HepG2 (cell line): Measurements from ENCODE around the gene TMEM97. TPM values are rescaled to one million over a fixed set of nuclear protein-coding genes. Genes with fewer than 3 reads are reported as not detected.

Source experiments
- AHDC1 ChIP-seq: sonication (generic); formaldehyde crosslinking; IDR thresholded peaks from 2 replicates; pipeline ENCODE4 v1.5.1; 2020; ENCODE audit warnings: mild to moderate bottlenecking, missing genetic modification reagents, borderline replicate concordance
- ARID4A ChIP-seq: sonication (generic); formaldehyde crosslinking; IDR thresholded peaks from 2 replicates; pipeline ENCODE4 v1.5.0; 2020; ENCODE audit warnings: mild to moderate bottlenecking, missing genetic modification reagents, borderline replicate concordance
- EEA1 ChIP-seq: sonication (generic); formaldehyde crosslinking; IDR thresholded peaks from 2 replicates; pipeline ENCODE4 v1.5.1; 2020; ENCODE audit warnings: mild to moderate bottlenecking, missing genetic modification reagents, borderline replicate concordance
- HIVEP1 ChIP-seq: sonication (generic); formaldehyde crosslinking; IDR thresholded peaks from 2 replicates; pipeline ENCODE4 v1.4.0; 2020; ENCODE audit warnings: mild to moderate bottlenecking, missing genetic modification reagents
- MIXL1 ChIP-seq: IDR thresholded peaks from 2 replicates; pipeline ENCODE4 v1.6.1; 2016
- NCOA1 ChIP-seq: sonication (generic); formaldehyde crosslinking; IDR thresholded peaks from 2 replicates; pipeline ENCODE4 v1.9.0; 2021; ENCODE audit warnings: missing genetic modification reagents
- NR2F1 ChIP-seq, 2 experiments: fragments of 450-650 bp in 1 of 2; formaldehyde crosslinking in 1 of 2; IDR thresholded peaks; 2 replicates each; pipeline versions ENCODE4 v1.5.0 to v1.6.1; 2016 to 2020; ENCODE audit warnings: mild to moderate bottlenecking in 1 of 2, missing compliant biosample characterization in 1 of 2, missing genetic modification reagents in 1 of 2, moderate library complexity in 1 of 2
- POLR2AphosphoS5 ChIP-seq: IDR thresholded peaks from 2 replicates; pipeline ENCODE4 v1.6.1; 2012; ENCODE audit warnings: low read depth, low read length
- POLR2G ChIP-seq: fragments of 200-400 bp; formaldehyde crosslinking; IDR thresholded peaks from 2 replicates; pipeline ENCODE4 v1.6.1; 2018; ENCODE audit warnings: mild to moderate bottlenecking, low read depth, low read length, moderate library complexity
- RBFOX2 ChIP-seq: fragments of 200-400 bp; formaldehyde crosslinking; IDR thresholded peaks from 2 replicates; pipeline ENCODE4 v1.6.1; 2017; ENCODE audit warnings: low read depth, mild to moderate bottlenecking, low read length
- SP1 ChIP-seq, 2 experiments: fragments of 450-650 bp in 1 of 2; sonication (generic) in 1 of 2; formaldehyde crosslinking in 1 of 2; IDR thresholded peaks; 2 replicates each; pipeline versions ENCODE4 v1.4.0 to v1.6.1; 2016 to 2020; ENCODE audit warnings: missing genetic modification reagents in 1 of 2
- ZFP91 ChIP-seq: sonication (generic); formaldehyde crosslinking; IDR thresholded peaks from 2 replicates; pipeline ENCODE4 v1.9.0; 2022; ENCODE audit warnings: missing genetic modification reagents, mild to moderate bottlenecking, borderline replicate concordance
- ZNF232 ChIP-seq: sonication (generic); formaldehyde crosslinking; IDR thresholded peaks from 2 replicates; pipeline ENCODE4 v1.4.0; 2020; ENCODE audit warnings: missing genetic modification reagents, borderline replicate concordance
- ZNF33B ChIP-seq: sonication (generic); formaldehyde crosslinking; IDR thresholded peaks from 2 replicates; pipeline ENCODE4 v1.5.1; 2020; ENCODE audit warnings: mild to moderate bottlenecking, missing genetic modification reagents
- ZNF549 ChIP-seq: sonication (generic); formaldehyde crosslinking; IDR thresholded peaks from 2 replicates; pipeline ENCODE4 v1.5.0; 2020; ENCODE audit warnings: missing genetic modification reagents
- polyA plus RNA-seq, 8 experiments: library from polyadenylated mRNA; depleted of rRNA in 3 of 8; stranded (reverse) in 7 of 8; unstranded in 1 of 8; fragments of >200 nt; fragmentation: Illumina TruSeq in 4 of 8; extraction: Trizol in 4 of 8; gene quantifications; 2 replicates each; pipeline versions ENCODE4 v1.2.1 to v1.2.3, GENCODE V29; 2011 to 2016; ENCODE audit warnings: low read depth in 4 of 8, missing spikeins in 1 of 8, mixed read lengths in 1 of 8; ENCODE audit not compliant: insufficient read depth in 1 of 8
- total RNA-seq, 5 experiments: library from RNA; depleted of rRNA; stranded (reverse); fragments of >200 nt; fragmentation: Illumina TruSeq; extraction: Trizol; gene quantifications; 2 replicates each; pipeline ENCODE4 v1.2.3, GENCODE V29; 2016; ENCODE audit warnings: low read depth in 1 of 5

Gene TMEM97
- total and polyA plus RNA-seq, 2 of the 13 experiments (the other 11 are each of a cell fraction or from before 2014, with no cell fraction given): 69.6 to 137 TPM

GRCh38 chr17:28357061-28357900, 38.3 kb downstream of the TMEM97 start, which contains the start of gene POLDIP2 (continued):
- TF ChIP-seq ARID4A (CRISPR knock-in tag) (peak; percentile 97), MIXL1 (peak; percentile 76), NR2F1 (CRISPR knock-in tag; IDR thresholded peaks at IDR 0.05) (0 out of 4 replicates have a peak, but pooled peaks of 1 of the 2 experiments have one; percentile 13), POLR2AphosphoS5 (peak; percentile 66), RBFOX2 (peak; percentile 97), ZFP91 (peak; percentile 84; the same call in 1 of the 2 replicates), EEA1 (CRISPR knock-in tag) (no peak), ZNF232 (CRISPR knock-in tag) (no peak; the same call in 1 of the 2 replicates), ZNF33B (0 out of 2 replicates have a peak, but pooled peaks have one; percentile 24), ZNF549 (CRISPR knock-in tag) (peak; percentile 71; the same call in 1 of the 2 replicates), HIVEP1 (peak; percentile 11; the same call in 1 of the 2 replicates), SP1 (IDR thresholded peaks at IDR 0.05) (no peak), SP1 (CRISPR knock-in tag; IDR thresholded peaks at IDR 0.05) (peak; percentile 82), NCOA1 (CRISPR knock-in tag) (peak; percentile 60; the same call in 1 of the 2 replicates), POLR2G (peak; percentile 91), AHDC1 (CRISPR knock-in tag) (no peak)
